ENCODE results near the gene CMKLR1. TPM values are rescaled to one million over a fixed set of nuclear protein-coding genes. Genes with fewer than 3 reads are reported as not detected.

CMKLR1 gene
- polyA plus RNA-seq, 3 donors from 2014 or later = 32.5 to 83.7 (median 49.6) TPM

GRCh38 chr12:108324351-108325017 is 14.6 kb downstream of the CMKLR1 start:
- peaks cover 49 to 67% (median 50%) of the 10 kb centered on the region in 3 donors for H3K36me3 Mint-ChIP-seq
- peak overlapping the region; percentile 56 to 98 (median 91) for H3K27ac Mint-ChIP-seq
- peaks cover 0 to 2% (median 0%) of the 10 kb centered on the region in 3 donors for H3K27me3 Mint-ChIP-seq (ENCODE audit: low read depth in 3 of 3)
- H3K9me3 Mint-ChIP-seq = no peaks in the 10 kb centered on the region
- DNase-seq = no peak
- H3K4me3 Mint-ChIP-seq = peak overlapping the region; percentile 70 to 83 (median 79)
- peaks cover 92 to 100% of the 10 kb centered on the region in 2 donors for H3K4me1 Mint-ChIP-seq

- no peak for DNase-seq
- no peaks in the 10 kb centered on the region for H3K9me3 Mint-ChIP-seq
- peak overlapping the region in 3 of 5 donors; percentile 49 to 81 (median 74) for H3K4me3 Mint-ChIP-seq
- H3K27me3 Mint-ChIP-seq (ENCODE audit: low read depth in 3 of 3) = peaks cover 0 to 2% (median 1%) of the 10 kb centered on the region in 3 donors
- H3K36me3 Mint-ChIP-seq = peaks cover 47 to 68% (median 51%) of the 10 kb centered on the region in 3 donors
- H3K27ac Mint-ChIP-seq = peak overlapping the region in 5 of 6 donors; percentile 64 to 93 (median 74)
- H3K4me1 Mint-ChIP-seq = peaks cover 88 to 100% of the 10 kb centered on the region in 2 donors
Observed at GRCh38 chr12:108323581-108323980, 15.5 kb downstream of the CMKLR1 start.

- Mint-ChIP-seq H3K27ac (peak overlapping the region; percentile 35 to 90 (median 81)), H3K36me3 (peaks cover 50 to 69% (median 52%) of the 10 kb centered on the region in 3 donors), H3K4me1 (peaks cover 87 to 100% of the 10 kb centered on the region in 2 donors), H3K27me3 (ENCODE audit: low read depth in 3 of 3) (peaks cover 0 to 2% (median 1%) of the 10 kb centered on the region in 3 donors), H3K4me3 (peak overlapping the region; percentile 21 to 81 (median 68)), H3K9me3 (no peaks in the 10 kb centered on the region)
- DNase-seq = no peak
Observed at GRCh38 chr12:108322998-108323397, 16.1 kb downstream of the CMKLR1 start.

GRCh38 chr12:108321688-108322087 is 17.4 kb downstream of the CMKLR1 start:
- Mint-ChIP-seq H3K36me3 (peaks cover 47 to 68% (median 48%) of the 10 kb centered on the region in 3 donors), H3K27ac (peak overlapping the region; percentile 3 to 88 (median 74)), H3K9me3 (no peaks in the 10 kb centered on the region), H3K27me3 (ENCODE audit: low read depth in 3 of 3) (peaks cover 0 to 2% (median 1%) of the 10 kb centered on the region in 3 donors), H3K4me3 (peak overlapping the region in 4 of 5 donors; percentile 6 to 49 (median 30)), H3K4me1 (peaks cover 83 to 100% of the 10 kb centered on the region in 2 donors)
- DNase-seq = no peak

- Mint-ChIP-seq H3K27ac (peak overlapping the region; percentile 23 to 86 (median 76)), H3K4me1 (peaks cover 83 to 100% of the 10 kb centered on the region in 2 donors), H3K9me3 (no peaks in the 10 kb centered on the region), H3K4me3 (peak overlapping the region in 4 of 5 donors; percentile 2 to 63 (median 42)), H3K36me3 (peaks cover 41 to 60% (median 46%) of the 10 kb centered on the region in 3 donors), H3K27me3 (ENCODE audit: low read depth in 3 of 3) (peaks cover 0 to 2% (median 1%) of the 10 kb centered on the region in 3 donors)
- no peak for DNase-seq
Observed at GRCh38 chr12:108320507-108321293, 18.4 kb downstream of the CMKLR1 start.

GRCh38 chr12:108319277-108320234 is 19.6 kb downstream of the CMKLR1 start:
- H3K4me3 Mint-ChIP-seq = peak overlapping the region in 2 of 5 donors; percentile 12 to 55
- H3K27ac Mint-ChIP-seq = peak overlapping the region; percentile 56 to 83 (median 76)
- H3K4me1 Mint-ChIP-seq = peaks cover 81 to 100% of the 10 kb centered on the region in 2 donors

GRCh38 chr12:108318472-108319275 is 20.4 kb downstream of the CMKLR1 start:
- H3K9me3 Mint-ChIP-seq = no peaks in the 10 kb centered on the region
- peaks cover 38 to 54% (median 41%) of the 10 kb centered on the region in 3 donors for H3K36me3 Mint-ChIP-seq
- no peak for DNase-seq
- H3K4me3 Mint-ChIP-seq = no peak overlapping the region
- H3K4me1 Mint-ChIP-seq = peaks cover 80 to 100% of the 10 kb centered on the region in 2 donors
- H3K27ac Mint-ChIP-seq = peak overlapping the region; percentile 47 to 97 (median 76)
- H3K27me3 Mint-ChIP-seq (ENCODE audit: low read depth in 3 of 3) = peaks cover 1 to 2% (median 1%) of the 10 kb centered on the region in 3 donors

More at GRCh38 chr12:108319277-108320234, 19.6 kb downstream of the CMKLR1 start:
- Mint-ChIP-seq H3K9me3 (no peaks in the 10 kb centered on the region), H3K36me3 (peaks cover 38 to 51% (median 41%) of the 10 kb centered on the region in 3 donors), H3K27me3 (ENCODE audit: low read depth in 3 of 3) (peaks cover 1 to 2% (median 1%) of the 10 kb centered on the region in 3 donors)
- DNase-seq = no peak

GRCh38 chr12:108317308-108318234 is 21.5 kb downstream of the CMKLR1 start:
- Mint-ChIP-seq H3K27ac (peak overlapping the region in 5 of 6 donors; percentile 56 to 97 (median 76)), H3K36me3 (peaks cover 33 to 48% (median 35%) of the 10 kb centered on the region in 3 donors), H3K4me3 (peak overlapping the region in 2 of 5 donors; percentile 4 to 51), H3K9me3 (no peaks in the 10 kb centered on the region), H3K27me3 (ENCODE audit: low read depth in 3 of 3) (peaks cover 1 to 2% (median 1%) of the 10 kb centered on the region in 3 donors), H3K4me1 (peaks cover 81 to 100% of the 10 kb centered on the region in 2 donors)
- no peak for DNase-seq

- Mint-ChIP-seq H3K36me3 (peaks cover 25 to 40% (median 32%) of the 10 kb centered on the region in 3 donors), H3K27ac (peak overlapping the region; percentile 85 to 97 (median 96)), H3K27me3 (ENCODE audit: low read depth in 3 of 3) (peaks cover 1 to 2% (median 1%) of the 10 kb centered on the region in 3 donors), H3K4me1 (peaks cover 83 to 100% of the 10 kb centered on the region in 2 donors), H3K9me3 (no peaks in the 10 kb centered on the region), H3K4me3 (peak overlapping the region; percentile 34 to 86 (median 49))
- no peak for DNase-seq
Observed at GRCh38 chr12:108316176-108317086, 22.7 kb downstream of the CMKLR1 start.

GRCh38 chr12:108315486-108316105 is 23.5 kb downstream of the CMKLR1 start:
- Mint-ChIP-seq H3K36me3 (peaks cover 23 to 43% (median 32%) of the 10 kb centered on the region in 3 donors), H3K27ac (peak overlapping the region; percentile 85 to 97 (median 96)), H3K4me1 (peaks cover 83 to 100% of the 10 kb centered on the region in 2 donors), H3K9me3 (no peaks in the 10 kb centered on the region), H3K4me3 (peak overlapping the region; percentile 24 to 86 (median 52)), H3K27me3 (ENCODE audit: low read depth in 3 of 3) (peaks cover 1% of the 10 kb centered on the region in 3 donors)
- DNase-seq = no peak
